22Rv1 (cell line): ENCODE results near the gene BDH1.

Source experiments
- CTCF ChIP-seq: fragments of 450-650 bp; IDR thresholded peaks from 2 replicates; pipeline ENCODE4 v1.5.1; 2017; ENCODE audit warnings: mild to moderate bottlenecking
- ZFX ChIP-seq: fragments of 450-650 bp; IDR thresholded peaks from 2 replicates; pipeline ENCODE4 v1.6.1; 2017; ENCODE audit warnings: antibody characterized with exemption, borderline replicate concordance

- TF ChIP-seq CTCF, result no peak
- no peak for TF ChIP-seq ZFX
Observed at GRCh38 chr3:197559651-197560050, 3.9 kb upstream of the BDH1 start.
